GM10266 (cell line): ENCODE measurements around the gene PYGL.
A peak's percentile ranks its signal among the peaks of the same experiment; 100 is the strongest.
"Not testable (repeated sequence)": the region's sequence is repeated elsewhere in the genome, so short reads cannot be mapped to it uniquely, and the experiment has no call there.

Experiments
- DNase-seq: peaks from one replicate; pipeline ENCODE4 v3.0.0; 2012; ENCODE audit errors: extremely low spot score
- TF ChIP-seq, protein P1 (sequence below): IDR thresholded peaks from 2 replicates; pipeline ENCODE4 v1.5.1; 2012; ENCODE audit warnings: mild to moderate bottlenecking, low read depth; ENCODE audit not compliant: control insufficient read depth, insufficient read depth; ENCODE audit errors: missing control alignments

PYGL gene

DNA sequence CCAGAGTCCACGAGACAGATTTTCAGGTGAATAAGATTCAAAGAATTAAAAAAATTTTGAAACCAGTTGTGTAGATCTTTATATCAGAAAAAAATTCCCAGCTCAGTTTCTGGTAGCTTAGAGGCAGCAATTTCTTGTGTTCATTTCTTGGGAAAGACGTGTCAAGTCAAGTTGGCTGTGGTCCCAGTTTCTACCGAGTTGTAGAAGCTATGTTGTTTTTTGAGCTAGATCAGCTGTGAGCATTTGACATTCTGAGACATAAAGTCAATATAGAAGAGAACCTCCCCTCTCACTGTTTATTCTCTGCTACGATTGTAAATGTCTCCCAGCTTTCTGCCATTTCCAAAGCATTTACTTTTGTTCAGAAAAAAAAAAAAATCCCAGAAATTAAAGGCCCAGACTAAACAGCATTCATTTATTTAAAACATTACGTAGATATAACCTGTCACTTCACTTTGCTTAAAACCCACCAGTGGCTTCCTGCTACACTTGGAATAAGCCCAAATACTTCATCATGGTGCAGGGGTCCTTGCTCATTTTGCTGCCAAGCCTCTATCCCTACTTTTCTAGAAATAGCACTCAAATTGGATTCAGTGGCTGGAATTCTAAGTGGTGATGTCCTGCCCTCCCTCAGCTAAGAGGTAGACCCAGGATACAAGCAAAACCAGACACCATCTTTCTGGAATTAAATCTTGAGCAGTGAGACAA is 20.6 kb upstream of the PYGL start:
- DNase-seq: no peak
- TF ChIP-seq, protein P1, sequence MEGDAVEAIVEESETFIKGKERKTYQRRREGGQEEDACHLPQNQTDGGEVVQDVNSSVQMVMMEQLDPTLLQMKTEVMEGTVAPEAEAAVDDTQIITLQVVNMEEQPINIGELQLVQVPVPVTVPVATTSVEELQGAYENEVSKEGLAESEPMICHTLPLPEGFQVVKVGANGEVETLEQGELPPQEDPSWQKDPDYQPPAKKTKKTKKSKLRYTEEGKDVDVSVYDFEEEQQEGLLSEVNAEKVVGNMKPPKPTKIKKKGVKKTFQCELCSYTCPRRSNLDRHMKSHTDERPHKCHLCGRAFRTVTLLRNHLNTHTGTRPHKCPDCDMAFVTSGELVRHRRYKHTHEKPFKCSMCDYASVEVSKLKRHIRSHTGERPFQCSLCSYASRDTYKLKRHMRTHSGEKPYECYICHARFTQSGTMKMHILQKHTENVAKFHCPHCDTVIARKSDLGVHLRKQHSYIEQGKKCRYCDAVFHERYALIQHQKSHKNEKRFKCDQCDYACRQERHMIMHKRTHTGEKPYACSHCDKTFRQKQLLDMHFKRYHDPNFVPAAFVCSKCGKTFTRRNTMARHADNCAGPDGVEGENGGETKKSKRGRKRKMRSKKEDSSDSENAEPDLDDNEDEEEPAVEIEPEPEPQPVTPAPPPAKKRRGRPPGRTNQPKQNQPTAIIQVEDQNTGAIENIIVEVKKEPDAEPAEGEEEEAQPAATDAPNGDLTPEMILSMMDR: no peak

DNA sequence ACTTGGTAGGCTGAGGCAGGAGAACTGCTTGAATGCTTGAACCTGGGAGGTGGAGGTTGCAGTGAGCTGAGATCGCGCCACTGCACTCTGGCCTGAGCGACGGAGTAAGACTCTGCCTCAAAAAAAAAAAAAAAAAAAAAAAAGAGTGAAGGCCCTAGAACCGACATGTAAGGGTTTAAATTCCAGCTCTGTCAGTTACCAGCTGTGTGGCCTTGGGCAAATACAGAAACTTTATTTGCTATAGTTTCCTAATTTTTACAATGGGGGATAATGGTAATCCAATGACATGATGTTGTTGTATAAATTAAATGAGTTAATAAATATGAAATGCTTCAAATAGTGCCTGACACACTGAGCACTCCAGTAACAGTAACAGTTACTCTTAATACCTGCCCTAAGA is 19.6 kb upstream of the PYGL start:
- no peak for DNase-seq
- TF ChIP-seq, protein P1: no peak

DNA sequence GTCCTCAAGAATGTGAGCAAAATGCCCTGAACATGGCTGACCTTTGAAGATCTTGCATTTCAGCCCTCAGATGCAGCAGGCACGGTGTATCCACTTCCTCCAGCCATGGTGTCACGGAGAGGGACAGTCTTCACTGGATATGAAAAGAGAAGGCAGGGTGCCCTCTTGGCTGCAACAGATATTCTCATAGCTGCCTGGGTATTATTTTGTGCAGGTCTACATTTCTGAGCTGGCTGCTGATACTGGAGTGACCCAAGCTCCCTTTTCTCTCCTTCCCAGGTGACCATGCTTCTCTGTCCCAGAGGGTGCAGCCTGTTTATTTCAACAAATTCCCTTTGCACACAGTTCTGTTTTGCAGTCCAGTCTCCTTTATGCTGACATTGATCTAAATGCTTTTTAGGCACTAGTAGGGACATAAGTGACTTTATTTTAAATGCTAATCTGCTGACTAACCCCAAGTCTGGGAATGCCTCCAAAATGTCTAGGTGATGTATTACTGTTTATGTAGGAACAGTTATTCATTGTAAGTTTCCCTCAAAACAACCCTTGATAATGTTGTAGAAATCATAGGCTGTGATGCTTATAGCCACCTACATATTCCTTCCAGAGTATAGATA is 17.4 kb upstream of the PYGL start:
- TF ChIP-seq, protein P1: no peak
- no peak for DNase-seq

DNA sequence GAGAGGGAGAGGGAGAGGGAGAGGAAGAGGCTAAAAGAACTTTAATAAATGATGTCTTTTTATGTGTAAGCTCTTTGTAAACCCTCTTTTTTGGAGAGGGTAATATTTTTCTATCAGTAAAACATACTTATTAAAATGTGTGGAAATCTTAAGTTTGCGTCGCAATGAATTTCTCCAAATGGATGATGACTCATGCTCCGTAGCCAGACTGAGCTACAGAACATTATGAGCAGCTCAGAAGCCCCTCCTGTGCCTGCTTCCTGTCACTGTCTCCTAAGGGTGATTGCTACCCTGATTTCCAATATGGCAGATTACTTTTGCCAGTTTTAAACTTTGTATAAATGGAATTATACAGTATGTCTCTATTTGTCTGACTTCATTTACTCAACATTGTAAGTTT is 13.0 kb upstream of the PYGL start:
- no peak for DNase-seq

DNA sequence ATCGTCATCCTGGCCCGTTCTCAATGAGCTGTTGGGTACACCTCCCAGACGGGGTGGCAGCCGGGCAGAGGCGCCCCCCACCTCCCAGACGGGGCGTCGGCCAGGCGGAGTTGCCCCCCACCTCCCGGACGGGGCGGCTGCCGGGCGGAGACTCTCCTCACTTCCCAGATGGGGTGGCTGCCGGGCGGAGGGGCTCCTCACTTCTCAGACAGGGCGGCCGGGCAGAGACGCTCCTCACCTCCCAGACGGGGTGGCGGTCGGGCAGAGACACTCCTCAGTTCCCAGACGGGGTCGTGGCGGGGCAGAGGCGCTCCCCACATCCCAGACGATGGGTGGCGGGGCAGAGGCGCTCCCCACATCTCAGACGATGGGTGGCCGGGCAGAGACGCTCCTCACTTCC is 12.1 kb upstream of the PYGL start:
- not testable (repeated sequence) for DNase-seq

More for the DNA sequence above, 13.0 kb upstream of the PYGL start:
- TF ChIP-seq, protein P1: no peak

DNA sequence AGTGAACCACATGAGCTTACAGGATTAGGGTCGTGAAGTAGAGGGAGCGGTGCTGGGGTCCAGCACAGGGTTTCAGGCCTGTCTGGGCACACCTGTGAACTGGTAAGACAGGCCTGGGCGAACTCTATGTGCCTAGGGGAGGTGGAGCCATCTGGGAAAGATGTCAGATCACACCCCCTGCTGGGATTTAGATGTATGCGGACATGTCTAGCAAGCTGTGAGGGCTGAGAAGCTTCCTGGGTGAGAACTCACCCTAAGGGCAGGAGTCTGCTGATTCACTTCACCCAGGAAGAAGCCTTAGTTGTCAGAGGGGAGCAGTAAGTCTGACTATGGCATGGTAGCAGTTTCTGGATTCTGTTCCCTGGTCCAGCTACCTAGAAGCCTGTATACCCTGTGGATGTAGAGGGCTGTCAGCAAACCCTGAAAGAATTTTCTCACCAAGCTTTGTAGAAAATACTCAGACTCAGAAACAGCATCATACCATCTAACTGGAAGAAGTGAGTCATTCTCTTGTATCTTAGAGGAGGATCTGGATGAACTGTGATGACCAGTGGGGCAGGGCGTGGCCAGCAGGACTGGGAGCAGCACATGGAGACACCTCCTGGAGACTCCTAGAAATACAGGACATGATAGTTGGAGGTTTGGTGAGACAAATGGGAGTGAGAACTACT is 11.2 kb upstream of the PYGL start:
- peak; percentile 58 for DNase-seq
- TF ChIP-seq, protein P1: no peak

DNA sequence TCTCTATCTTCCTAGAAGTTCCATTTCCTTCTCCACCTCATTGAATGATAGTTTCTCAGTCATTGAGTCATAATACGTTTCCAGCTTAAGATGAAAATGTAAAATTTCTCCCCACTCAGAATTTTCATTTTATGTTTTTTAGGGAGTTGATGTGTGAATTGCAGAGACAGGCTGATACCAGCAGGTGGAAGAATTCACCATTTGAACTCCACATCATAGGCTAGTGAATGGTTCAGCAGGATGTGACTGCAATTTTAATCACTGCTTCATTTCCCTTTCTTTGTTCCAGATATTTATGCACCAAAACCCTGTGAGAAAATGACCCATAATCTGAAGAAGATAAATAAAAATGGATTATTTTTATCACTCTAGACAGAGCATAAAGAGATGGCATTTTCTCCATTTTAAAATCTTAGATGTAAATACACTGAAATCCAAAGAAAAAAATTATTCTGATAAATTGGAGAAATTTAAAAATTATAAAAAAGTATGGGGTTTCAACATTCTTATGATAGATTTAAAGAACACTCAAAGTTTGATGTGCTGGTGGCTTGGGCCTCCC is 10.6 kb upstream of the PYGL start:
- peak; percentile 67 for DNase-seq
- TF ChIP-seq, protein P1: peak; percentile 57
